WERI-Rb-1 (cell line): ENCODE measurements around the gene DHX58.

ENCODE experiments used
- DNase-seq: peaks from one replicate; pipeline ENCODE4 v3.0.0-alpha.2; 2020
- H3K27ac ChIP-seq: fragments of 250-450 bp; sonication (Bioruptor Pico); 2 replicates; pipeline ENCODE4 v1.5.1; 2020; ENCODE audit warnings: mild to moderate bottlenecking, moderate library complexity
- H3K27me3 ChIP-seq: fragments of 250-450 bp; sonication (Bioruptor Pico); 2 replicates; pipeline ENCODE4 v1.5.1; 2021; ENCODE audit warnings: mild to moderate bottlenecking, low read depth, moderate library complexity; ENCODE audit not compliant: insufficient read depth, severe bottlenecking
- H3K36me3 ChIP-seq: fragments of 250-450 bp; sonication (Bioruptor Pico); 2 replicates; pipeline ENCODE4 v1.5.1; 2020; ENCODE audit warnings: mild to moderate bottlenecking, moderate library complexity
- H3K4me3 ChIP-seq: 2 replicates; pipeline ENCODE4 v1.5.1; 2011; ENCODE audit warnings: low read depth, mild to moderate bottlenecking, control low read depth, low read length
- H3K9me3 ChIP-seq: fragments of 250-450 bp; sonication (Bioruptor Pico); 2 replicates; pipeline ENCODE4 v1.5.1; 2021; ENCODE audit warnings: mild to moderate bottlenecking, moderate library complexity; ENCODE audit not compliant: severe bottlenecking
- CTCF ChIP-seq: IDR thresholded peaks from 2 replicates; pipeline ENCODE4 v1.5.1; 2011; ENCODE audit warnings: low read depth, mild to moderate bottlenecking, control low read depth, inconsistent platforms, low read length

Gene DHX58

GRCh38 chr17:42087736-42088705 is 24.5 kb downstream of the DHX58 start:
- DNase-seq, result no peak
- H3K9me3 ChIP-seq, result no peaks in the 10 kb centered on the region
- H3K27ac ChIP-seq, result no peak overlapping the region
- H3K27me3 ChIP-seq, result no peaks in the 10 kb centered on the region
- TF ChIP-seq CTCF, result no peak
- H3K36me3 ChIP-seq, result no peaks in the 10 kb centered on the region
- H3K4me3 ChIP-seq, result no peak overlapping the region

- H3K4me3 ChIP-seq, result no peak overlapping the region
- H3K27ac ChIP-seq, result no peak overlapping the region
- H3K27me3 ChIP-seq, result no peaks in the 10 kb centered on the region
- no peaks in the 10 kb centered on the region for H3K9me3 ChIP-seq
- H3K36me3 ChIP-seq, result no peaks in the 10 kb centered on the region
- DNase-seq, result peak; percentile 45
- no peak for TF ChIP-seq CTCF
Observed at GRCh38 chr17:42087042-42087701, 25.3 kb downstream of the DHX58 start.

GRCh38 chr17:42081516-42082129 is 30.9 kb downstream of the DHX58 start:
- Histone ChIP-seq H3K27me3 (no peaks in the 10 kb centered on the region), H3K36me3 (no peaks in the 10 kb centered on the region), H3K4me3 (no peak overlapping the region), H3K9me3 (no peaks in the 10 kb centered on the region), H3K27ac (no peak overlapping the region)
- no peak for TF ChIP-seq CTCF
- no peak for DNase-seq

GRCh38 chr17:42079541-42079940 is 33.0 kb downstream of the DHX58 start:
- TF ChIP-seq CTCF, result no peak
- H3K36me3 ChIP-seq, result no peaks in the 10 kb centered on the region
- H3K9me3 ChIP-seq, result no peaks in the 10 kb centered on the region
- no peak overlapping the region for H3K4me3 ChIP-seq
- no peak overlapping the region for H3K27ac ChIP-seq
- no peaks in the 10 kb centered on the region for H3K27me3 ChIP-seq
- no peak for DNase-seq

GRCh38 chr17:42078396-42079043 is 34.0 kb downstream of the DHX58 start:
- TF ChIP-seq CTCF, result no peak
- H3K27ac ChIP-seq, result no peak overlapping the region
- no peaks in the 10 kb centered on the region for H3K36me3 ChIP-seq
- H3K27me3 ChIP-seq, result no peaks in the 10 kb centered on the region
- H3K4me3 ChIP-seq, result no peak overlapping the region
- H3K9me3 ChIP-seq, result no peaks in the 10 kb centered on the region
- no peak for DNase-seq
